NB4 (cell line): ENCODE results near the gene IFT81.

ENCODE experiments used
- MYC ChIP-seq: IDR thresholded peaks from 2 replicates; pipeline ENCODE4 v1.6.1; 2011; ENCODE audit warnings: low read depth, low read length
- POLR2A ChIP-seq: IDR thresholded peaks from 2 replicates; pipeline ENCODE4 v1.6.1; 2011; ENCODE audit warnings: mild to moderate bottlenecking; ENCODE audit not compliant: insufficient read length; ENCODE audit errors: extremely low read depth
- TF ChIP-seq, protein P1 (sequence below): IDR thresholded peaks from one replicate; pipeline ENCODE4 v1.5.1; 2012; ENCODE audit warnings: low read depth, low read length
- TF ChIP-seq, protein P2 (sequence below): IDR thresholded peaks from 2 replicates; pipeline ENCODE4 v1.6.1; 2011; ENCODE audit warnings: low read depth, low read length

DNA sequence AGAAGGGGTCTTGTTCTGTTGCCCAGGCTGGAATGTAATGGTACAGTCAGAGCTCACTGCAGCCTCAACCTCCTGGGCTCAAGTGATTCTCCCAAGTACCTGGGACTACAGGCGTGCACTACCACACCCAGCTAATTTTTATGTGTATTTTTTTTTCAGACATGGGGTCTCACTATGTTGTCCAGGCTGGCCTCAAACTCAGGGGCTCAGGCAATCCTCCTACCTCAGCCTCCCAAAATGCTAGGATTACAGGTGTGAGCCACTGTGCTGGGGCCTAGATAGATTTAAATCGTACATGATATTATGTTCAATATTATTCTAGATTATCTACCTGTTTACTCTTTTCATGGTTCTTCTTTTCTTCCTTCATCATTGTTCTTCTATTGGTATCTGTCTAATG, 61.5 kb downstream of the IFT81 start:
- TF ChIP-seq, protein P1, sequence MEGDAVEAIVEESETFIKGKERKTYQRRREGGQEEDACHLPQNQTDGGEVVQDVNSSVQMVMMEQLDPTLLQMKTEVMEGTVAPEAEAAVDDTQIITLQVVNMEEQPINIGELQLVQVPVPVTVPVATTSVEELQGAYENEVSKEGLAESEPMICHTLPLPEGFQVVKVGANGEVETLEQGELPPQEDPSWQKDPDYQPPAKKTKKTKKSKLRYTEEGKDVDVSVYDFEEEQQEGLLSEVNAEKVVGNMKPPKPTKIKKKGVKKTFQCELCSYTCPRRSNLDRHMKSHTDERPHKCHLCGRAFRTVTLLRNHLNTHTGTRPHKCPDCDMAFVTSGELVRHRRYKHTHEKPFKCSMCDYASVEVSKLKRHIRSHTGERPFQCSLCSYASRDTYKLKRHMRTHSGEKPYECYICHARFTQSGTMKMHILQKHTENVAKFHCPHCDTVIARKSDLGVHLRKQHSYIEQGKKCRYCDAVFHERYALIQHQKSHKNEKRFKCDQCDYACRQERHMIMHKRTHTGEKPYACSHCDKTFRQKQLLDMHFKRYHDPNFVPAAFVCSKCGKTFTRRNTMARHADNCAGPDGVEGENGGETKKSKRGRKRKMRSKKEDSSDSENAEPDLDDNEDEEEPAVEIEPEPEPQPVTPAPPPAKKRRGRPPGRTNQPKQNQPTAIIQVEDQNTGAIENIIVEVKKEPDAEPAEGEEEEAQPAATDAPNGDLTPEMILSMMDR: no peak
- TF ChIP-seq MYC (no peak), POLR2A (no peak)
- TF ChIP-seq, protein P2, sequence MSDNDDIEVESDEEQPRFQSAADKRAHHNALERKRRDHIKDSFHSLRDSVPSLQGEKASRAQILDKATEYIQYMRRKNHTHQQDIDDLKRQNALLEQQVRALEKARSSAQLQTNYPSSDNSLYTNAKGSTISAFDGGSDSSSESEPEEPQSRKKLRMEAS: no peak
